Epithelial cell of esophagus (primary cell): ENCODE data around the gene PNLIPRP2.

Experiments
- DNase-seq: peaks from one replicate; pipeline ENCODE4 v3.0.0; 2010; ENCODE audit warnings: low read depth
- H3K4me3 ChIP-seq: 2 replicates; pipeline ENCODE4 v1.5.1; 2011; ENCODE audit warnings: mild to moderate bottlenecking, low read length, control low read depth
- CTCF ChIP-seq: IDR thresholded peaks from 2 replicates; pipeline ENCODE4 v1.5.1; 2011; ENCODE audit warnings: low read depth, mild to moderate bottlenecking, low read length, control low read depth, inconsistent platforms; ENCODE audit not compliant: insufficient read depth; ENCODE audit errors: missing control alignments

The PNLIPRP2 gene

GRCh38 chr10:116676633-116677032 is 55.9 kb downstream of the PNLIPRP2 start:
- DNase-seq: no peak
- no peak for TF ChIP-seq CTCF
- H3K4me3 ChIP-seq: no peak overlapping the region

GRCh38 chr10:116679351-116679750 is 58.6 kb downstream of the PNLIPRP2 start:
- DNase-seq: no peak
- TF ChIP-seq CTCF: no peak
- H3K4me3 ChIP-seq: no peak overlapping the region

GRCh38 chr10:116683166-116683565 is 62.4 kb downstream of the PNLIPRP2 start:
- no peak overlapping the region for H3K4me3 ChIP-seq
- DNase-seq: no peak
- no peak for TF ChIP-seq CTCF

- TF ChIP-seq CTCF: no peak
- H3K4me3 ChIP-seq: no peak overlapping the region
- no peak for DNase-seq
These were observed 63.1 kb downstream of the PNLIPRP2 start for GRCh38 chr10:116683821-116684220.

GRCh38 chr10:116684781-116685180 is 64.0 kb downstream of the PNLIPRP2 start:
- no peak for TF ChIP-seq CTCF
- DNase-seq: no peak

GRCh38 chr10:116685807-116686206 is 65.1 kb downstream of the PNLIPRP2 start:
- no peak overlapping the region for H3K4me3 ChIP-seq
- DNase-seq: no peak
- no peak for TF ChIP-seq CTCF

More at GRCh38 chr10:116684781-116685180, 64.0 kb downstream of the PNLIPRP2 start:
- no peak overlapping the region for H3K4me3 ChIP-seq

GRCh38 chr10:116686632-116687031 is 65.9 kb downstream of the PNLIPRP2 start:
- TF ChIP-seq CTCF: no peak
- no peak for DNase-seq
- no peak overlapping the region for H3K4me3 ChIP-seq
